ENCODE measurements around the gene XKR8.

DNA sequence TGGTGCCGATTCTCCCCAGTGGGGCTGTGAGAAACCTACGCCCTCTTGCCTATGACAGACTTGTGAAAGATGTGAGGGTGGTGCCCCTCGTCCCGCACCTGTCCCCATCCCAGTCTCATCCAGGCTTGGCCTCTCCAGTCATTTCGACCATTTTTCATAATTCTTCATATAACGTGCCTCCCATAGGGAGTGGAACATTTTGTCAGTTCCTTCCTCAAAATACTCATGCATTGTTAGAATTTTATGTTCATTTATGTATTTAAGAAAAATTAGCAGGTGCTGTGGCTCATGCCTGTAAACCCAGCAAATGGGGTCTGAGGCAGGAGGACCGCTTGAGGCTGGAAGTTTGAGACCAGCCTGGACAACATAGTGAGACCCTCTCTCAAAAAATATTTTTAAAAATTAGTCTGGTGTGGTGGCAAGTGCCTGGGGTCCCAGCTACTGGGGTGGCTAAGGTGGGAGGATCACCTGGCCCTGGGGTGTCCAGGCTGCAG lies 44.6 kb upstream of the XKR8 start:
- no peak for TF ChIP-seq POLR2A (IDR thresholded peaks at IDR 0.05)
- TF ChIP-seq, protein P1, sequence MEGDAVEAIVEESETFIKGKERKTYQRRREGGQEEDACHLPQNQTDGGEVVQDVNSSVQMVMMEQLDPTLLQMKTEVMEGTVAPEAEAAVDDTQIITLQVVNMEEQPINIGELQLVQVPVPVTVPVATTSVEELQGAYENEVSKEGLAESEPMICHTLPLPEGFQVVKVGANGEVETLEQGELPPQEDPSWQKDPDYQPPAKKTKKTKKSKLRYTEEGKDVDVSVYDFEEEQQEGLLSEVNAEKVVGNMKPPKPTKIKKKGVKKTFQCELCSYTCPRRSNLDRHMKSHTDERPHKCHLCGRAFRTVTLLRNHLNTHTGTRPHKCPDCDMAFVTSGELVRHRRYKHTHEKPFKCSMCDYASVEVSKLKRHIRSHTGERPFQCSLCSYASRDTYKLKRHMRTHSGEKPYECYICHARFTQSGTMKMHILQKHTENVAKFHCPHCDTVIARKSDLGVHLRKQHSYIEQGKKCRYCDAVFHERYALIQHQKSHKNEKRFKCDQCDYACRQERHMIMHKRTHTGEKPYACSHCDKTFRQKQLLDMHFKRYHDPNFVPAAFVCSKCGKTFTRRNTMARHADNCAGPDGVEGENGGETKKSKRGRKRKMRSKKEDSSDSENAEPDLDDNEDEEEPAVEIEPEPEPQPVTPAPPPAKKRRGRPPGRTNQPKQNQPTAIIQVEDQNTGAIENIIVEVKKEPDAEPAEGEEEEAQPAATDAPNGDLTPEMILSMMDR (IDR thresholded peaks at IDR 0.05), result no peak
